GM23338 (cell line): ENCODE data around the gene SLC28A2. TPM values are rescaled to one million over a fixed set of nuclear protein-coding genes. Genes with fewer than 3 reads are reported as not detected.

ENCODE experiments used
- ATAC-seq: fragments of 200-7000 bp; cut with Tn5 transposase; 3 replicates; pipeline ENCODE4 v1.9.1; 2020
- DNase-seq: peaks from one replicate; pipeline ENCODE4 v3.0.0-alpha.2; 2015; ENCODE audit warnings: low spot score
- H2AFZ ChIP-seq: fragments of 200-600 bp; sonication (generic); 2 replicates; pipeline ENCODE4 v1.8.0; 2016; ENCODE audit warnings: antibody characterized with exemption, mild to moderate bottlenecking, moderate library complexity
- H3F3A ChIP-seq: fragments of 200-600 bp; sonication (generic); replicated peaks from 2 replicates; pipeline ENCODE4 v1.8.0; 2017; ENCODE audit warnings: antibody characterized with exemption, mixed run types, low read depth
- H3K27ac ChIP-seq: fragments of 200-600 bp; sonication (generic); 2 replicates; pipeline ENCODE4 v1.6.1; 2016; ENCODE audit warnings: low read depth
- H3K27me3 ChIP-seq: fragments of 200-600 bp; sonication (generic); 2 replicates; pipeline ENCODE4 v1.8.0; 2016; ENCODE audit warnings: mild to moderate bottlenecking, mixed run types, moderate library complexity; ENCODE audit not compliant: insufficient read depth
- H3K36me3 ChIP-seq: fragments of 200-600 bp; sonication (generic); 2 replicates; pipeline ENCODE4 v1.8.0; 2016; ENCODE audit warnings: mild to moderate bottlenecking; ENCODE audit not compliant: insufficient read depth
- H3K4me1 ChIP-seq: fragments of 200-600 bp; sonication (generic); 2 replicates; pipeline ENCODE4 v1.8.0; 2016; ENCODE audit warnings: mild to moderate bottlenecking, moderate library complexity; ENCODE audit not compliant: insufficient read depth
- H3K4me2 ChIP-seq: fragments of 200-600 bp; sonication (generic); 2 replicates; pipeline ENCODE4 v1.7.1; 2017; ENCODE audit warnings: mixed run types
- H3K4me3 ChIP-seq: fragments of 200-600 bp; sonication (generic); 2 replicates; pipeline ENCODE4 v1.6.1; 2016; ENCODE audit warnings: mixed run types
- H3K79me2 ChIP-seq: fragments of 200-600 bp; sonication (generic); replicated peaks from 2 replicates; pipeline ENCODE4 v1.8.0; 2017; ENCODE audit warnings: mild to moderate bottlenecking; ENCODE audit not compliant: insufficient read depth
- H3K9me2 ChIP-seq: fragments of 200-600 bp; sonication (generic); 2 replicates; pipeline ENCODE4 v1.8.0; 2017; ENCODE audit not compliant: insufficient read depth
- H4K20me1 ChIP-seq: fragments of 200-600 bp; sonication (generic); replicated peaks from 2 replicates; pipeline ENCODE4 v1.8.0; 2017; ENCODE audit warnings: mild to moderate bottlenecking; ENCODE audit not compliant: insufficient read depth
- H3K27ac Mint-ChIP-seq: 2 replicates; pipeline ENCODE4 v1.8.0; 2020; ENCODE audit warnings: inconsistent platforms, mild to moderate bottlenecking, moderate library complexity, mixed read lengths
- H3K27me3 Mint-ChIP-seq: 3 replicates; pipeline ENCODE4 v1.8.0; 2022; ENCODE audit warnings: low read depth, mild to moderate bottlenecking, moderate library complexity, mixed read lengths, inconsistent platforms; ENCODE audit not compliant: insufficient read depth, poor library complexity
- H3K36me3 Mint-ChIP-seq: 3 replicates; pipeline ENCODE4 v1.8.0; 2021; ENCODE audit warnings: low read depth, mild to moderate bottlenecking, inconsistent platforms, moderate library complexity, mixed read lengths
- H3K4me1 Mint-ChIP-seq: 3 replicates; pipeline ENCODE4 v1.8.0; 2020; ENCODE audit warnings: mild to moderate bottlenecking, inconsistent platforms, mixed read lengths
- H3K4me3 Mint-ChIP-seq: 3 replicates; pipeline ENCODE4 v1.8.0; 2021; ENCODE audit warnings: moderate library complexity, mild to moderate bottlenecking, inconsistent platforms, mixed read lengths
- H3K9me3 Mint-ChIP-seq: 3 replicates; pipeline ENCODE4 v1.8.0; 2020; ENCODE audit warnings: moderate library complexity, mild to moderate bottlenecking, inconsistent platforms, mixed read lengths
- CREB1 ChIP-seq: fragments of 250-450 bp; sonication (Bioruptor Pico); IDR thresholded peaks from 2 replicates; pipeline ENCODE4 v1.5.0; 2020; ENCODE audit warnings: low read depth, mild to moderate bottlenecking, moderate library complexity
- CTCF ChIP-seq, 2 experiments: fragments of 200-600 bp in 1 of 2; sonication (generic) in 1 of 2; conservative IDR thresholded peaks; 2 replicates each; pipeline versions ENCODE4 v1.5.1 to v1.6.1; 2016 to 2017; ENCODE audit warnings: antibody characterized with exemption in 2 of 2, low read depth in 2 of 2, mild to moderate bottlenecking in 2 of 2, moderate library complexity in 1 of 2
- ETS1 ChIP-seq: IDR thresholded peaks from 2 replicates; pipeline ENCODE4 v1.6.1; 2016; ENCODE audit warnings: antibody characterized with exemption
- EZH2 ChIP-seq: fragments of 200-600 bp; sonication (generic); IDR thresholded peaks from one replicate; pipeline ENCODE4 v1.8.0; 2017; ENCODE audit warnings: antibody characterized with exemption, mild to moderate bottlenecking, low read depth; ENCODE audit not compliant: unreplicated experiment
- EZH2phosphoT487 ChIP-seq: fragments of 200-600 bp; sonication (generic); IDR thresholded peaks from one replicate; pipeline ENCODE4 v1.8.1; 2018; ENCODE audit warnings: antibody characterized with exemption; ENCODE audit not compliant: unreplicated experiment
- JUNB ChIP-seq: IDR thresholded peaks from one replicate; pipeline ENCODE4 v1.6.1; 2016; ENCODE audit warnings: antibody characterized with exemption; ENCODE audit not compliant: unreplicated experiment
- POLR2AphosphoS5 ChIP-seq: IDR thresholded peaks from 2 replicates; pipeline ENCODE4 v1.6.1; 2016; ENCODE audit warnings: antibody characterized with exemption, low read depth
- REST ChIP-seq: IDR thresholded peaks from one replicate; pipeline ENCODE4 v1.6.1; 2018; ENCODE audit warnings: antibody characterized with exemption; ENCODE audit not compliant: unreplicated experiment
- STAT1 ChIP-seq: IDR thresholded peaks from one replicate; pipeline ENCODE4 v1.6.1; 2016; ENCODE audit warnings: antibody characterized with exemption; ENCODE audit not compliant: unreplicated experiment
- ZNF114 ChIP-seq: fragments of 250-450 bp; sonication (Bioruptor Pico); IDR thresholded peaks from 2 replicates; pipeline ENCODE4 v1.5.0; 2020; ENCODE audit warnings: mild to moderate bottlenecking, moderate library complexity
- ZNF331 ChIP-seq: fragments of 250-450 bp; sonication (Bioruptor Pico); IDR thresholded peaks from 2 replicates; pipeline ENCODE4 v1.5.0; 2020; ENCODE audit warnings: low read depth, mild to moderate bottlenecking, moderate library complexity
- ZNF462 ChIP-seq: fragments of 250-450 bp; sonication (Bioruptor Pico); IDR thresholded peaks from 2 replicates; pipeline ENCODE4 v1.5.0; 2020; ENCODE audit warnings: mild to moderate bottlenecking, moderate library complexity
- polyA plus RNA-seq: library from polyadenylated mRNA; unstranded; fragments of >200 nt; fragmentation: Nextera tagmentation; extraction: Ambion mirVana; gene quantifications from 2 replicates; pipeline ENCODE4 v1.2.1, GENCODE V29; 2016
- total RNA-seq: library from RNA; depleted of rRNA; stranded (reverse); fragments of >200 nt; shearing (Covaris generic); gene quantifications from 2 replicates; pipeline ENCODE4 v1.2.3, GENCODE V29; 2014

Gene SLC28A2
- total and polyA plus RNA-seq, 2 experiments from 2014 or later: 0.18 TPM; not detected in 1

- TF ChIP-seq ZNF462 (no peak), EZH2phosphoT487 (no peak), CTCF (conservative IDR thresholded peaks at IDR 0.05; ENCODE audit: low read depth in 2 of 2) (no peak), CREB1 (CRISPR knock-in tag) (no peak), ZNF114 (CRISPR knock-in tag) (no peak), ZNF331 (CRISPR knock-in tag) (no peak), ETS1 (no peak), JUNB (no peak), POLR2AphosphoS5 (no peak), REST (no peak), STAT1 (no peak), EZH2 (no peak)
- H3K9me3 Mint-ChIP-seq: no peaks in the 10 kb centered on the region
- Histone ChIP-seq H3F3A (no peaks in the 10 kb centered on the region), H3K79me2 (no peaks in the 10 kb centered on the region), H2AFZ (no peak overlapping the region), H3K4me2 (no peak overlapping the region), H3K27me3 (peaks cover 3% of the 10 kb centered on the region; the same call in 1 of the 2 replicates), H3K4me1 (no peaks in the 10 kb centered on the region), H3K4me3 (no peak overlapping the region), H3K27ac (no peak overlapping the region), H3K36me3 (no peaks in the 10 kb centered on the region), H3K9me2 (no peaks in the 10 kb centered on the region), H4K20me1 (no peaks in the 10 kb centered on the region)
- no peak overlapping the region for H3K27ac Mint-ChIP-seq
- DNase-seq (no peak), ATAC-seq (no peak)
- H3K4me3 Mint-ChIP-seq: no peak overlapping the region
- no peaks in the 10 kb centered on the region for H3K36me3 Mint-ChIP-seq
- peaks cover 2% of the 10 kb centered on the region; the same call in 2 of the 3 replicates for H3K4me1 Mint-ChIP-seq
- H3K27me3 Mint-ChIP-seq: peaks cover 15% of the 10 kb centered on the region
Observed at GRCh38 chr15:45203182-45203581, 48.9 kb upstream of the SLC28A2 start.
